PC-9 (cell line): ENCODE measurements around the gene PROK1. TPM values are rescaled to one million over a fixed set of nuclear protein-coding genes. Genes with fewer than 3 reads are reported as not detected.

ENCODE experiments used
- BruUV-seq: library from RNA; stranded (reverse); fragments of 400-500 nt; replicated peaks from 2 replicates; lab custom pipeline; 2021; lab: Mats Ljungman, UMichigan
- CTCF ChIA-PET: fragments of 300-600 bp; sonication (Branson Sonifier 250); formaldehyde crosslinking; loops from one replicate; lab custom pipeline; 2022; ENCODE audit warnings: antibody characterized with exemption; lab: Charles Lee
- POLR2A ChIA-PET: fragments of 300-600 bp; sonication (Branson Sonifier 250); formaldehyde crosslinking; loops from one replicate; lab custom pipeline; 2022; ENCODE audit warnings: antibody characterized with exemption; ENCODE audit not compliant: unreplicated experiment; lab: Charles Lee
- DNase-seq, 2 experiments: peaks; one replicate each; pipeline versions ENCODE4 v3.0.0 to v3.0.0-alpha.2; 2015 to 2022; ENCODE audit warnings: mixed read lengths in 1 of 2
- H2AFZ ChIP-seq: fragments of 200-600 bp; sonication (generic); 2 replicates; pipeline ENCODE4 v1.8.1; 2017; ENCODE audit warnings: antibody characterized with exemption
- H3F3A ChIP-seq: fragments of 200-600 bp; sonication (generic); 2 replicates; pipeline ENCODE4 v1.8.1; 2017; ENCODE audit warnings: antibody characterized with exemption, mild to moderate bottlenecking, low read depth; ENCODE audit not compliant: insufficient read depth
- H3K27ac ChIP-seq: fragments of 200-600 bp; sonication (generic); 2 replicates; pipeline ENCODE4 v1.6.1; 2016; ENCODE audit warnings: mixed run types
- H3K27me3 ChIP-seq: fragments of 200-600 bp; sonication (generic); 2 replicates; pipeline ENCODE4 v1.6.1; 2016; ENCODE audit warnings: low read depth, mixed run types; ENCODE audit not compliant: insufficient read depth
- H3K36me3 ChIP-seq: fragments of 200-600 bp; sonication (generic); 2 replicates; pipeline ENCODE4 v1.6.1; 2016; ENCODE audit warnings: low read depth, mixed run types
- H3K4me1 ChIP-seq: fragments of 200-600 bp; sonication (generic); replicated peaks from 2 replicates; pipeline ENCODE4 v1.6.1; 2016; ENCODE audit warnings: mixed run types; ENCODE audit not compliant: insufficient read depth
- H3K4me2 ChIP-seq: fragments of 200-600 bp; sonication (generic); 2 replicates; pipeline ENCODE4 v1.6.1; 2017; ENCODE audit warnings: mixed run types
- H3K4me3 ChIP-seq: fragments of 200-600 bp; sonication (generic); 2 replicates; pipeline ENCODE4 v1.6.1; 2016; ENCODE audit warnings: mixed run types
- H3K79me2 ChIP-seq: fragments of 200-600 bp; sonication (generic); 2 replicates; pipeline ENCODE4 v1.6.1; 2017; ENCODE audit warnings: low read depth, mixed run types
- H3K9me2 ChIP-seq: fragments of 200-600 bp; sonication (generic); 2 replicates; pipeline ENCODE4 v1.8.1; 2017; ENCODE audit warnings: mild to moderate bottlenecking; ENCODE audit not compliant: insufficient read depth
- H3K9me3 ChIP-seq: fragments of 200-600 bp; sonication (generic); 2 replicates; pipeline ENCODE4 v1.8.1; 2016; ENCODE audit warnings: low read depth; ENCODE audit not compliant: insufficient read depth
- H4K20me1 ChIP-seq: fragments of 200-600 bp; sonication (generic); 2 replicates; pipeline ENCODE4 v1.8.1; 2017; ENCODE audit not compliant: insufficient read depth
- EZH2 ChIP-seq: fragments of 200-600 bp; sonication (generic); IDR thresholded peaks from 2 replicates; pipeline ENCODE4 v1.8.0; 2017; ENCODE audit warnings: antibody characterized with exemption, low read depth
- intact Hi-C: fragments of 100-400 bp; cut with micrococcal nuclease; formaldehyde crosslinking; loops from one replicate; pipeline ENCODE4 v1.10.0; 2022; ENCODE audit not compliant: unreplicated experiment
- total RNA-seq: library from RNA; stranded (reverse); gene quantifications from 2 replicates; pipeline ENCODE4 v1.2.3, GENCODE V29; 2021
- TF ChIP-seq, protein P1 (sequence below): fragments of 200-600 bp; sonication (generic); conservative IDR thresholded peaks from 2 replicates; pipeline ENCODE4 v1.6.1; 2017; ENCODE audit warnings: mixed run types, antibody characterized with exemption, mild to moderate bottlenecking, moderate library complexity

Gene PROK1
- total RNA-seq, 1 experiment from 2014 or later, result not detected

DNA sequence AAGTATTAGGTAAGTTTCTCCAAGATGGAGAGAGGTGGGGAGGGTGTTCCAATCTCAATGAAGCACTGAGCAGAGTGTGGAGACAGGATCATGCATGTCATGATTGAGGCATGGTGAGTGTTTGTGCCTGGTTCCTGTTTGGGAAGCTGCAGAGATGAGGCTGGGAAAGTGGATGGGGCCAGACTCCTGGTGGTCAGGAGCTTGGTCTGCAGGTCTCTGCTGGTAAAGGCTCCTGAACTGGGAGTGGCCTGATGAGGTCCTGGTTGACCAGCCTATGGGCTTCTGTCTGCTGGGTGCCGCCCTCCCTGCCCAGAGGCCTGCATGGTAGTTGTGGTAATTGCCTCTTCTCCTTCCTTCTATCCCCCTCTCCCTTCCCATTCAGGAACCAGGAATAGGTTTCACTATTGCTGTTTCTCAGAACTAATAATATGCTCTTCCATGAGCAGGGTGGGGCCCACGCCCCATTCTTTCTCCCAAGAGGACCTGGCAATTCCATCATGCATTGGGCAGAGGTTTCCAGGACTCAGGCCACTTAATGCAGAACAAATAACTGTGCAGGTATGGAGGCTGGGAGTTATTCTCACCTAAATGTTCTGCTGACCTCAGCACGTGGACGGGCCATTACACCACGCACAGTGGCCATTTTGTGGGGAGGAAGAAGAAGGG, 24.5 kb downstream of the PROK1 start:
- H4K20me1 ChIP-seq, result no peaks in the 10 kb centered on the region
- H3K4me2 ChIP-seq, result no peak overlapping the region
- peaks cover 42% of the 10 kb centered on the region for H3K4me1 ChIP-seq
- no peaks in the 10 kb centered on the region for H3K9me2 ChIP-seq
- intact Hi-C loops, result no loop called here
- peaks cover 36% of the 10 kb centered on the region for H3F3A ChIP-seq
- no TSS peak for BruUV-seq
- no peak overlapping the region for H3K4me3 ChIP-seq
- H2AFZ ChIP-seq, result no peak overlapping the region
- H3K36me3 ChIP-seq, result no peaks in the 10 kb centered on the region
- H3K9me3 ChIP-seq, result no peaks in the 10 kb centered on the region
- CTCF ChIA-PET, result no interaction called here
- POLR2A ChIA-PET, result no interaction called here
- H3K27ac ChIP-seq, result no peak overlapping the region
- no peaks in the 10 kb centered on the region for H3K79me2 ChIP-seq
- TF ChIP-seq, protein P1, sequence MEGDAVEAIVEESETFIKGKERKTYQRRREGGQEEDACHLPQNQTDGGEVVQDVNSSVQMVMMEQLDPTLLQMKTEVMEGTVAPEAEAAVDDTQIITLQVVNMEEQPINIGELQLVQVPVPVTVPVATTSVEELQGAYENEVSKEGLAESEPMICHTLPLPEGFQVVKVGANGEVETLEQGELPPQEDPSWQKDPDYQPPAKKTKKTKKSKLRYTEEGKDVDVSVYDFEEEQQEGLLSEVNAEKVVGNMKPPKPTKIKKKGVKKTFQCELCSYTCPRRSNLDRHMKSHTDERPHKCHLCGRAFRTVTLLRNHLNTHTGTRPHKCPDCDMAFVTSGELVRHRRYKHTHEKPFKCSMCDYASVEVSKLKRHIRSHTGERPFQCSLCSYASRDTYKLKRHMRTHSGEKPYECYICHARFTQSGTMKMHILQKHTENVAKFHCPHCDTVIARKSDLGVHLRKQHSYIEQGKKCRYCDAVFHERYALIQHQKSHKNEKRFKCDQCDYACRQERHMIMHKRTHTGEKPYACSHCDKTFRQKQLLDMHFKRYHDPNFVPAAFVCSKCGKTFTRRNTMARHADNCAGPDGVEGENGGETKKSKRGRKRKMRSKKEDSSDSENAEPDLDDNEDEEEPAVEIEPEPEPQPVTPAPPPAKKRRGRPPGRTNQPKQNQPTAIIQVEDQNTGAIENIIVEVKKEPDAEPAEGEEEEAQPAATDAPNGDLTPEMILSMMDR, result no peak
- no peak for TF ChIP-seq EZH2
- no peak for DNase-seq
- no peaks in the 10 kb centered on the region for H3K27me3 ChIP-seq

DNA sequence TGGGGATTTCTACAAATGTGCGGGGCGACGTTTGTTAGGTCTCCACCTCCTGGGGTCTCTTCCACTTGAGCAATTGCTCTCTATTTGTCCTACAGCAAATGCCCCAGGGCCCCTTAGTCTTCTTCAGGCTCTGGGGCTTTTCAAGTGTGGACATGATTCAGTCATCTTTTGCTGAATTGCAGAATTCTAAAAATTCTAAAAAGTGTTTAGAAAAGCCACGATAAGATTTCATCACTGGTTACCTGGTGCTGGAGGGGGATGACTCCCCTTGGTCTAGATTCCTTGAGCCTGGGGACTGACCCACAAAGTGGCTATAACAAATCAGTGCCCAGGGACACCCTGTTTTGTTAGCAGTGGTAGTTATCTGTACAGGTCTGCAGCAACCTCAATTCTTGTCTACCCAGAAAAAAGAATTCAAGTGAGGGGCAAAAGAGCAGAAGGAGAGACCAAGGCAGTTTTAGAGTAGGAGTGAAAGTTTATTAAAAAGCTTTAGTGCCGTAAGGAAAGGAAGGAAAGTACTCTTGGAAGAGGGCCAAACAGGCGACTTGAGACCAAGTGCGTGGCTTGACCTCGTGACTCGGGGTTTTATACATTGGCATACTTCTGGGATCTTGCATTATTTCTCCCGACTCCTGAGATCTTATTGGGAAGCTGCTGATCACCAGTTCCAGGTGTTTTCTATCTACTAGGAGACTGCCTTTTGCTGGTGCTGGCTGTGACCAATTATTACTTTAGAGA, 25.2 kb downstream of the PROK1 start:
- H3K9me3 ChIP-seq, result no peaks in the 10 kb centered on the region
- H3K4me3 ChIP-seq, result no peak overlapping the region
- no peak overlapping the region for H2AFZ ChIP-seq
- H3K79me2 ChIP-seq, result no peaks in the 10 kb centered on the region
- POLR2A ChIA-PET, result no interaction called here
- H3K36me3 ChIP-seq, result no peaks in the 10 kb centered on the region
- H3K4me1 ChIP-seq, result peaks cover 42% of the 10 kb centered on the region
- no peaks in the 10 kb centered on the region for H3K27me3 ChIP-seq
- peak overlapping the region; percentile 55; the same call in 1 of the 2 replicates for H3K4me2 ChIP-seq
- H3K9me2 ChIP-seq, result no peaks in the 10 kb centered on the region
- no peak for DNase-seq
- CTCF ChIA-PET, result no interaction called here
- no peak for TF ChIP-seq EZH2
- TF ChIP-seq, protein P1, result no peak
- intact Hi-C loops, result no loop called here
- H4K20me1 ChIP-seq, result no peaks in the 10 kb centered on the region
- peak overlapping the region; percentile 88 for H3K27ac ChIP-seq
- peaks cover 35% of the 10 kb centered on the region for H3F3A ChIP-seq
- no TSS peak for BruUV-seq

DNA sequence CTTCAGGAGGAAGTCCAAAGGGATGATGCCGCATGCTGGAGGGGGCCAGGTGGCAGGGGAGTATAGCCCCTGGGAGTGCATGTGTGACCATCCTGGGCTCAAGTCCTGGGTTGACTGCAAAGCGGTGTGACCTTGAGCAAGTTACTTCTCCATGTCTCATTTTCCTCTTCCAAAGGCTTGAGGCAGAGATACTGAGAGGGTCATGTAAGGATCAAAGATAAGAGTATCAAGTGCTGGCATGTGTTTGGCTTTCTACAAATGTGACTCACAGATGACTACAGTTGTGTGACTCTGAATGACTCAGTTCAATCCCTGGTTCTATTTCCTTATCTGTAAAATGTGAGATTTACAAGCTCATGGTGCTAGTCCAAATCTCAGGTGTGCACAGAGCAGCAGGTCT, 26.1 kb downstream of the PROK1 start:
- peak overlapping the region; percentile 88 for H3K27ac ChIP-seq
- TF ChIP-seq, protein P1, result no peak
- TF ChIP-seq EZH2, result no peak
- CTCF ChIA-PET, result interaction anchor here (0.7 to 1.2 kb wide), 3 partner anchors 17 to 269 kb away, joined by 3 read pairs; no protein-coding TSS in a partner anchor
- H3K36me3 ChIP-seq, result no peaks in the 10 kb centered on the region
- peaks cover 42% of the 10 kb centered on the region for H3K4me1 ChIP-seq
- DNase-seq, result peak in 1 of 2 experiments; percentile 99
- intact Hi-C loops, result no loop called here
- peak overlapping the region; percentile 55 for H3K4me2 ChIP-seq
- POLR2A ChIA-PET, result interaction anchor here (0.6 kb wide), 3 partner anchors 272 to 907 kb away, joined by 3 to 7 read pairs (median 4); no protein-coding TSS in a partner anchor
- no peaks in the 10 kb centered on the region for H3K9me2 ChIP-seq
- no peaks in the 10 kb centered on the region for H3K79me2 ChIP-seq
- H3F3A ChIP-seq, result peaks cover 30% of the 10 kb centered on the region
- no TSS peak for BruUV-seq
- no peak overlapping the region for H3K4me3 ChIP-seq
- no peaks in the 10 kb centered on the region for H3K27me3 ChIP-seq
- peak overlapping the region; percentile 1; the same call in 1 of the 2 replicates for H2AFZ ChIP-seq
- no peaks in the 10 kb centered on the region for H3K9me3 ChIP-seq
- no peaks in the 10 kb centered on the region for H4K20me1 ChIP-seq
